Ovary (tissue), 9 donors: ENCODE measurements around the gene MORN2. TPM values are rescaled to one million over a fixed set of nuclear protein-coding genes. Genes with fewer than 3 reads are reported as not detected.

Source experiments
- DNase-seq, 5 donors: peaks; one replicate each; pipeline ENCODE4 v3.0.0-alpha.2; 2019 to 2020
- H3K27ac ChIP-seq, 2 donors: fragments of 200-600 bp; one replicate each; pipeline versions ENCODE4 v1.5.1 to v1.8.0; 2019 to 2022
- H3K27me3 ChIP-seq: fragments of 200-600 bp; one replicate; pipeline ENCODE4 v1.8.0; 2022
- H3K36me3 ChIP-seq: fragments of 200-600 bp; sonication (generic); one replicate; pipeline ENCODE4 v1.5.1; 2019
- H3K4me1 ChIP-seq: one replicate; pipeline ENCODE4 v1.8.1; 2013; ENCODE audit warnings: mild to moderate bottlenecking, moderate library complexity; ENCODE audit not compliant: insufficient read depth
- H3K4me3 ChIP-seq: fragments of 200-600 bp; sonication (generic); one replicate; pipeline ENCODE4 v1.5.1; 2017
- H3K9me3 ChIP-seq, 2 donors: fragments of 200-600 bp in 1 of 2; sonication (generic) in 1 of 2; one replicate each; pipeline versions ENCODE4 v1.5.1 to v1.8.1; 2013 to 2019; ENCODE audit warnings: mild to moderate bottlenecking in 1 of 2, moderate library complexity in 1 of 2
- EP300 ChIP-seq: sonication (generic); formaldehyde crosslinking; IDR thresholded peaks from one replicate; pipeline ENCODE4 v1.6.1; 2017; ENCODE audit warnings: antibody characterized with exemption
- POLR2A ChIP-seq: fragments of 450-650 bp; IDR thresholded peaks from one replicate; pipeline ENCODE4 v1.6.1; 2017; ENCODE audit warnings: antibody characterized with exemption, mild to moderate bottlenecking, moderate library complexity
- WGBS, 3 donors: extraction: QIAGEN DNeasy Blood & Tissue Kit in 1 of 3; methylation state at CpG; one replicate each; pipeline versions ENCODE4 v1.1.5 to v1.1.7; 2013 to 2017; 5-methylcytosine and 5-hydroxymethylcytosine counted together
- intact Hi-C, 4 donors: fragments of 100-400 bp; cut with DNase I; formaldehyde crosslinking; loops; one replicate each; pipeline versions ENCODE4 v1.11.0 to v1.15.1; 2022 to 2023
- polyA plus RNA-seq, 2 donors: library from polyadenylated mRNA; stranded (reverse); fragments of 200-250 nt in 1 of 2; fragments of 350-450 nt in 1 of 2; fragmentation: Illumina TruSeq in 1 of 2; extraction: RNeasy Lipid Tissue Mini Kit (QIAGEN cat#74804) in 1 of 2; gene quantifications; one replicate each; pipeline ENCODE4 v1.2.3, GENCODE V29; 2013 to 2014
- total RNA-seq, 7 donors: library from RNA; depleted of rRNA in 2 of 7; stranded (reverse); fragments of >200 nt in 2 of 7; fragmentation: NEBNext Ultra II Directional in 3 of 7; extraction: Animal tissue kit (Norgen Biotek cat#: 25700) in 3 of 7; gene quantifications; one replicate each; pipeline versions ENCODE4 v1.1.0 to v1.2.4, GENCODE V29; 2016 to 2023
- TF ChIP-seq, protein P1 (sequence below), 3 donors: fragments of 450-650 bp in 2 of 3; fragments of 200-600 bp in 1 of 3; IDR thresholded peaks; one replicate each; pipeline versions ENCODE4 v1.5.1 to v1.8.0; 2016 to 2022; ENCODE audit warnings: antibody characterized with exemption in 3 of 3, mild to moderate bottlenecking in 1 of 3
- donor health status: DM: no; HTN: no; CAD: no; lungs with moderate emphysema.
- donor health status: DM: no; HTN: no; CAD: no.
- donor health status: Bipolar disorder and iron deficiency.
- donor health status: DM: yes; HTN: yes; CAD: no.
- donor health status: DM: no; HTN: no; CAD: no.
- donor health status: DM: yes; HTN: yes; CAD: no.

MORN2 gene
- total and polyA plus RNA-seq, 9 donors = 12.9 to 46.9 (median 16.5) TPM

DNA sequence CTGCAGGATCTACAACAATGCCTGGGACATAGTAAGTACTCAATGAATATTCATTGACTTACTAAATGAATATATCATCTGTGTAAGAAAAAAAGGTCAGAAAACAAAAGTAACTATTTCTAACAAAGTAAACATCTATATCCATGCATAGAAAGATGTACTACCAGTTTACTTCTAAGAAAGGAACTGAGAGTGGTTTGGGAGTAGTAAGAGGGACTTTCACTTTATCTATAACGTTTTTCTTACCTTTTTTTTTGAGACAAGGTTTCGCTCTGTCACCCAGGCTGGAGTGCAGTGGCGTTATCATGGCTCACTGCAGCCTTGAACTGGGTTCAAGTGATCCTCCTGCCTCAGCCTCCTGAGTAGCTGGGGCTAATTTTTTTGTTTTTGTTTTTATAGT is 25.7 kb upstream of the MORN2 start:
- no peaks in the 10 kb centered on the region for H3K36me3 ChIP-seq

GRCh38 chr2:38856165-38856564 is 19.6 kb upstream of the MORN2 start:
- intact Hi-C loops = no loop called here
- no peaks in the 10 kb centered on the region for H3K27me3 ChIP-seq
- no peaks in the 10 kb centered on the region for H3K36me3 ChIP-seq
- H3K9me3 ChIP-seq = no peaks in the 10 kb centered on the region
- DNase-seq = no peak
- H3K4me1 ChIP-seq = no peaks in the 10 kb centered on the region
- no peak overlapping the region for H3K27ac ChIP-seq
- TF ChIP-seq POLR2A = no peak
- no peak for TF ChIP-seq EP300
- TF ChIP-seq, protein P1, sequence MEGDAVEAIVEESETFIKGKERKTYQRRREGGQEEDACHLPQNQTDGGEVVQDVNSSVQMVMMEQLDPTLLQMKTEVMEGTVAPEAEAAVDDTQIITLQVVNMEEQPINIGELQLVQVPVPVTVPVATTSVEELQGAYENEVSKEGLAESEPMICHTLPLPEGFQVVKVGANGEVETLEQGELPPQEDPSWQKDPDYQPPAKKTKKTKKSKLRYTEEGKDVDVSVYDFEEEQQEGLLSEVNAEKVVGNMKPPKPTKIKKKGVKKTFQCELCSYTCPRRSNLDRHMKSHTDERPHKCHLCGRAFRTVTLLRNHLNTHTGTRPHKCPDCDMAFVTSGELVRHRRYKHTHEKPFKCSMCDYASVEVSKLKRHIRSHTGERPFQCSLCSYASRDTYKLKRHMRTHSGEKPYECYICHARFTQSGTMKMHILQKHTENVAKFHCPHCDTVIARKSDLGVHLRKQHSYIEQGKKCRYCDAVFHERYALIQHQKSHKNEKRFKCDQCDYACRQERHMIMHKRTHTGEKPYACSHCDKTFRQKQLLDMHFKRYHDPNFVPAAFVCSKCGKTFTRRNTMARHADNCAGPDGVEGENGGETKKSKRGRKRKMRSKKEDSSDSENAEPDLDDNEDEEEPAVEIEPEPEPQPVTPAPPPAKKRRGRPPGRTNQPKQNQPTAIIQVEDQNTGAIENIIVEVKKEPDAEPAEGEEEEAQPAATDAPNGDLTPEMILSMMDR (IDR thresholded peaks at IDR 0.05) = no peak
- 95 to 100% (median 97%) methylated on average over 1 of the region's 1 CpG for WGBS, 3 donors
- no peak overlapping the region for H3K4me3 ChIP-seq

More for the DNA sequence above, 25.7 kb upstream of the MORN2 start:
- H3K4me3 ChIP-seq = no peak overlapping the region
- H3K9me3 ChIP-seq = no peaks in the 10 kb centered on the region
- DNase-seq = no peak
- H3K4me1 ChIP-seq = no peaks in the 10 kb centered on the region
- H3K27ac ChIP-seq = no peak overlapping the region
- TF ChIP-seq, protein P1 (IDR thresholded peaks at IDR 0.05) = no peak
- no peak for TF ChIP-seq EP300
- no peak for TF ChIP-seq POLR2A
- 84 to 88% (median 85%) methylated on average over 3 of the region's 3 CpGs for WGBS, 3 donors
- H3K27me3 ChIP-seq = no peaks in the 10 kb centered on the region
- intact Hi-C loops = no loop called here

- H3K36me3 ChIP-seq = no peaks in the 10 kb centered on the region
- intact Hi-C loops = no loop called here
- no peak overlapping the region for H3K27ac ChIP-seq
These were observed 13.3 kb upstream of the MORN2 start for GRCh38 chr2:38862476-38862875.

GRCh38 chr2:38863061-38863695 is 12.6 kb upstream of the MORN2 start:
- Histone ChIP-seq H3K27me3 (no peaks in the 10 kb centered on the region), H3K9me3 (no peaks in the 10 kb centered on the region), H3K4me1 (no peaks in the 10 kb centered on the region), H3K36me3 (no peaks in the 10 kb centered on the region), H3K4me3 (no peak overlapping the region), H3K27ac (no peak overlapping the region)
- TF ChIP-seq POLR2A = no peak
- TF ChIP-seq, protein P1 (IDR thresholded peaks at IDR 0.05) = no peak
- TF ChIP-seq EP300 = no peak
- no peak for DNase-seq
- WGBS, 3 donors = 92 to 97% (median 92%) methylated on average over 2 of the region's 2 CpGs
- intact Hi-C loops = no loop called here

More at GRCh38 chr2:38862476-38862875, 13.3 kb upstream of the MORN2 start:
- Histone ChIP-seq H3K9me3 (no peaks in the 10 kb centered on the region), H3K4me3 (no peak overlapping the region), H3K4me1 (no peaks in the 10 kb centered on the region), H3K27me3 (no peaks in the 10 kb centered on the region)
- no peak for DNase-seq
- TF ChIP-seq EP300 (no peak), POLR2A (no peak)
- TF ChIP-seq, protein P1 (IDR thresholded peaks at IDR 0.05) = no peak
